NCI-H526 treated with DMSO at 0.1 percent for 48 hours (cell line): Measurements from ENCODE around the gene APOBEC3H.

Experiments used
- DNase-seq: peaks from one replicate; lab custom pipeline; 2025; lab: John Stamatoyannopoulos, UW

APOBEC3H gene

GRCh38 chr22:39135092-39135896 is 38.2 kb downstream of the APOBEC3H start:
- DNase-seq: no peak

GRCh38 chr22:39136317-39136716 is 39.3 kb downstream of the APOBEC3H start:
- no peak for DNase-seq

GRCh38 chr22:39138357-39138997 is 41.4 kb downstream of the APOBEC3H start:
- DNase-seq: no peak

- DNase-seq: no peak
Measured at GRCh38 chr22:39139933-39140332, 42.9 kb downstream of the APOBEC3H start.

GRCh38 chr22:39142088-39142680 is 45.1 kb downstream of the APOBEC3H start:
- DNase-seq: no peak

GRCh38 chr22:39144101-39144767 is 47.2 kb downstream of the APOBEC3H start:
- DNase-seq: no peak

GRCh38 chr22:39146256-39147101 is 49.4 kb downstream of the APOBEC3H start:
- DNase-seq: no peak

- DNase-seq: no peak
Measured at GRCh38 chr22:39147335-39148025, 50.4 kb downstream of the APOBEC3H start.

- DNase-seq: no peak
Measured at GRCh38 chr22:39148026-39148726, 51.1 kb downstream of the APOBEC3H start.

- DNase-seq: no peak
Measured at GRCh38 chr22:39148727-39149535, 51.9 kb downstream of the APOBEC3H start.

GRCh38 chr22:39149915-39150847 is 53.1 kb downstream of the APOBEC3H start:
- no peak for DNase-seq

GRCh38 chr22:39150848-39151215 is 53.8 kb downstream of the APOBEC3H start:
- no peak for DNase-seq

- DNase-seq: no peak
Measured at GRCh38 chr22:39151329-39151975, 54.4 kb downstream of the APOBEC3H start.

GRCh38 chr22:39152024-39152510 is 55.0 kb downstream of the APOBEC3H start:
- no peak for DNase-seq

- peak; percentile 29 for DNase-seq
Measured at GRCh38 chr22:39152511-39153219, 55.6 kb downstream of the APOBEC3H start, which contains the start of gene CBX7. TSS of gene CBX7 (minus strand) at chr22:39152680. CDS start at chr22:39152444, 236 bp downstream.

- DNase-seq: no peak
Measured at GRCh38 chr22:39153220-39153717, 56.2 kb downstream of the APOBEC3H start.
